Posterior cingulate gyrus (tissue), 11 donors: ENCODE data around the gene HSPG2.
A peak's percentile ranks its signal among the peaks of the same experiment; 100 is the strongest.

Experiments
- DNase-seq, 10 donors: peaks; one replicate each; pipeline versions ENCODE4 v3.0.0 to v3.0.0-alpha.2; 2020 to 2021; ENCODE audit warnings: mixed read lengths in 3 of 10
- intact Hi-C: fragments of 100-400 bp; cut with DNase I; formaldehyde crosslinking; loops from one replicate; pipeline ENCODE4 v1.15.1; 2023

Gene HSPG2

GRCh38 chr1:21854090-21854750 is 82.9 kb downstream of the HSPG2 start:
- DNase-seq = no peak
- intact Hi-C loops = no loop called here

GRCh38 chr1:21853131-21853427 is 84.0 kb downstream of the HSPG2 start:
- DNase-seq = no peak
- intact Hi-C loops = no loop called here

GRCh38 chr1:21852282-21853130 is 84.6 kb downstream of the HSPG2 start:
- DNase-seq = peak in 1 of 10 donors; percentile 70
- intact Hi-C loops = no loop called here

GRCh38 chr1:21851430-21852250 is 85.5 kb downstream of the HSPG2 start:
- intact Hi-C loops = no loop called here
- DNase-seq = no peak

- intact Hi-C loops = no loop called here
- no peak for DNase-seq
Observed at GRCh38 chr1:21849909-21850576, 87.1 kb downstream of the HSPG2 start.

- no peak for DNase-seq
- intact Hi-C loops = no loop called here
Observed at GRCh38 chr1:21848524-21849174, 88.5 kb downstream of the HSPG2 start.

- intact Hi-C loops = no loop called here
- no peak for DNase-seq
Observed at GRCh38 chr1:21847223-21848205, 89.6 kb downstream of the HSPG2 start.

- no peak for DNase-seq
- intact Hi-C loops = no loop called here
Observed at GRCh38 chr1:21845646-21846641, 91.2 kb downstream of the HSPG2 start.

GRCh38 chr1:21843996-21844395 is 93.1 kb downstream of the HSPG2 start:
- intact Hi-C loops = no loop called here
- no peak for DNase-seq

- intact Hi-C loops = no loop called here
- no peak for DNase-seq
Observed at GRCh38 chr1:21843208-21843607, 93.9 kb downstream of the HSPG2 start.

- intact Hi-C loops = no loop called here
- no peak for DNase-seq
Observed at GRCh38 chr1:21842606-21843162, 94.4 kb downstream of the HSPG2 start.

- peak in 1 of 10 donors; percentile 66 for DNase-seq
Observed at GRCh38 chr1:21841852-21842466, 95.2 kb downstream of the HSPG2 start.

GRCh38 chr1:21840981-21841380 is 96.1 kb downstream of the HSPG2 start:
- DNase-seq = no peak
- intact Hi-C loops = no loop called here

More at GRCh38 chr1:21841852-21842466, 95.2 kb downstream of the HSPG2 start:
- intact Hi-C loops = no loop called here

GRCh38 chr1:21839337-21840037 is 97.6 kb downstream of the HSPG2 start:
- intact Hi-C loops = no loop called here
- DNase-seq = peak in 1 of 10 donors; percentile 78

GRCh38 chr1:21838359-21839157 is 98.6 kb downstream of the HSPG2 start:
- intact Hi-C loops = no loop called here
- DNase-seq = peak in 1 of 10 donors; percentile 66

GRCh38 chr1:21837476-21837875 is 99.6 kb downstream of the HSPG2 start:
- DNase-seq = peak in 7 of 10 donors; percentile 38 to 92 (median 63)
- intact Hi-C loops = no loop called here
